Kidney epithelial cell (primary cell): ENCODE measurements around the gene HDC. TPM values are rescaled to one million over a fixed set of nuclear protein-coding genes. Genes with fewer than 3 reads are reported as not detected.

Source experiments
- DNase-seq: peaks from one replicate; pipeline ENCODE4 v3.0.0-alpha.2; 2010; ENCODE audit warnings: low read depth
- H3K27me3 ChIP-seq: 2 replicates; pipeline ENCODE4 v1.6.0; 2011; ENCODE audit warnings: low read length; ENCODE audit not compliant: control insufficient read depth, insufficient read depth
- H3K36me3 ChIP-seq: 2 replicates; pipeline ENCODE4 v1.5.1; 2011; ENCODE audit warnings: low read length; ENCODE audit not compliant: control insufficient read depth, insufficient read depth
- H3K4me3 ChIP-seq: 2 replicates; pipeline ENCODE4 v1.5.1; 2011; ENCODE audit warnings: low read depth, mild to moderate bottlenecking, control low read depth, low read length
- total RNA-seq: library from RNA; depleted of rRNA; stranded (reverse); fragments of >200 nt; gene quantifications from 2 replicates; pipeline ENCODE4 v1.2.3, GENCODE V29; 2015
- TF ChIP-seq, protein P1 (sequence below): IDR thresholded peaks from 2 replicates; pipeline ENCODE4 v1.5.1; 2011; ENCODE audit warnings: mild to moderate bottlenecking, moderate library complexity, low read length, control low read depth, inconsistent platforms; ENCODE audit not compliant: insufficient read depth, poor library complexity, severe bottlenecking

Gene HDC
- total RNA-seq, 1 donor from 2014 or later, result not detected

- Histone ChIP-seq H3K4me3 (no peak overlapping the region), H3K27me3 (no peaks in the 10 kb centered on the region), H3K36me3 (no peaks in the 10 kb centered on the region)
- no peak for DNase-seq
- TF ChIP-seq, protein P1, sequence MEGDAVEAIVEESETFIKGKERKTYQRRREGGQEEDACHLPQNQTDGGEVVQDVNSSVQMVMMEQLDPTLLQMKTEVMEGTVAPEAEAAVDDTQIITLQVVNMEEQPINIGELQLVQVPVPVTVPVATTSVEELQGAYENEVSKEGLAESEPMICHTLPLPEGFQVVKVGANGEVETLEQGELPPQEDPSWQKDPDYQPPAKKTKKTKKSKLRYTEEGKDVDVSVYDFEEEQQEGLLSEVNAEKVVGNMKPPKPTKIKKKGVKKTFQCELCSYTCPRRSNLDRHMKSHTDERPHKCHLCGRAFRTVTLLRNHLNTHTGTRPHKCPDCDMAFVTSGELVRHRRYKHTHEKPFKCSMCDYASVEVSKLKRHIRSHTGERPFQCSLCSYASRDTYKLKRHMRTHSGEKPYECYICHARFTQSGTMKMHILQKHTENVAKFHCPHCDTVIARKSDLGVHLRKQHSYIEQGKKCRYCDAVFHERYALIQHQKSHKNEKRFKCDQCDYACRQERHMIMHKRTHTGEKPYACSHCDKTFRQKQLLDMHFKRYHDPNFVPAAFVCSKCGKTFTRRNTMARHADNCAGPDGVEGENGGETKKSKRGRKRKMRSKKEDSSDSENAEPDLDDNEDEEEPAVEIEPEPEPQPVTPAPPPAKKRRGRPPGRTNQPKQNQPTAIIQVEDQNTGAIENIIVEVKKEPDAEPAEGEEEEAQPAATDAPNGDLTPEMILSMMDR, result no peak
These were observed 55.7 kb downstream of the HDC start for GRCh38 chr15:50209809-50210208.

GRCh38 chr15:50206020-50206419, 59.5 kb downstream of the HDC start:
- H3K4me3 ChIP-seq, result no peak overlapping the region
- no peaks in the 10 kb centered on the region for H3K36me3 ChIP-seq
- no peak for DNase-seq
- no peaks in the 10 kb centered on the region for H3K27me3 ChIP-seq
- TF ChIP-seq, protein P1, result no peak

DNA sequence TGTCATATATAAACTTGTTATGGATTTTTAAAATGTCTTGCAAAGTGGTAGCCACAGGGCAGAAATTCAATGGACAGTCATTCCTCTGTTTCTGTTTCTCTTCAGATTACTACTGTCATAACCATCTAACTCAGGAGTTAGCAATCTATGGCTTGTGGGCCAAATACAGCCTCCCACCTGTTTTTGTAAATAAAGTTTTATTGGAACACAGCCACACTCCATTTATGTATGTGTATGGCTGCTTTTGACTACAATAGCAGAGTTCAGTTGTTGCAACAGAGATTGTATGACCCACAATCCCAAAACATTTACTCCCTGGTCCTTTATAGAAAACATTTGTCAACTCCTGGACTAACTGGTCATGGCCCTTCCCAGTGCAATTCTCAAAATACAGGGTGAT, 63.5 kb downstream of the HDC start:
- Histone ChIP-seq H3K4me3 (no peak overlapping the region), H3K36me3 (no peaks in the 10 kb centered on the region), H3K27me3 (no peaks in the 10 kb centered on the region)
- DNase-seq, result no peak
- TF ChIP-seq, protein P1, result no peak

- TF ChIP-seq, protein P1, result no peak
- Histone ChIP-seq H3K27me3 (no peaks in the 10 kb centered on the region), H3K4me3 (no peak overlapping the region), H3K36me3 (no peaks in the 10 kb centered on the region)
- no peak for DNase-seq
These were observed 72.5 kb downstream of the HDC start for GRCh38 chr15:50192926-50193620.

- Histone ChIP-seq H3K36me3 (no peaks in the 10 kb centered on the region), H3K27me3 (no peaks in the 10 kb centered on the region), H3K4me3 (no peak overlapping the region)
- TF ChIP-seq, protein P1, result no peak
- DNase-seq, result no peak
These were observed 73.4 kb downstream of the HDC start for GRCh38 chr15:50192164-50192563.

Other genes starting within 250 kb of the HDC start
- gene ATP8B4, start 146.5 kb downstream of the HDC start, total RNA-seq, result 0.25 and 0.82 TPM in 2 replicates
- 7.8 and 7.9 TPM in 2 replicates for gene SLC27A2, start 83.5 kb downstream of the HDC start, total RNA-seq
- gene GABPB1, start 89.5 kb upstream of the HDC start, total RNA-seq, result 37.7 and 44.2 TPM in 2 replicates
- 49.6 and 55.1 TPM in 2 replicates for gene USP8, start 158.7 kb upstream of the HDC start, total RNA-seq